GM19468 (cell line): ENCODE results near the gene MAP3K5.

Experiments
- ATAC-seq: cut with Tn5 transposase; IDR thresholded peaks from one replicate; pipeline ENCODE4 v1.9.1; 2021; ENCODE audit warnings: mild to moderate bottlenecking, moderate library complexity, moderate number of reproducible peaks; ENCODE audit not compliant: unreplicated experiment; ENCODE audit errors: extremely low read depth

Gene MAP3K5

DNA sequence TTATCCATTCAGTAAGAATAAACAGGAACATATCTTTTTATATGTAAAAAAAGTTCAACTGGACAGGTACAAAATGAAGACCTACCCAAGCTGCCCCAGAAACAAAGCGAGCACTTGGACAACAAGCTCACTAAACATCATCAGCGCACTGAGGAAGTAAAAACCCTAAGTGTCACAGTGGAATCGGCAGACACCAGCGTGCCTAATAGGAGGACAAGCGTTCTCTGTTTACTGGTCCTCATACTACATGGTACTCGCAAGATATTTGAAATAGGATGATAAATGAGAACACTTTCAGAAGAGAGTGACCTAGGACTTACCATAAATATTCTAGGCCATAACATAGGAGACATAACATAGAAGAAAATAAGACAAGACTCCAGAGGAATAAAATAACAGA lies 260.2 kb downstream of the MAP3K5 start:
- ATAC-seq = no peak

DNA sequence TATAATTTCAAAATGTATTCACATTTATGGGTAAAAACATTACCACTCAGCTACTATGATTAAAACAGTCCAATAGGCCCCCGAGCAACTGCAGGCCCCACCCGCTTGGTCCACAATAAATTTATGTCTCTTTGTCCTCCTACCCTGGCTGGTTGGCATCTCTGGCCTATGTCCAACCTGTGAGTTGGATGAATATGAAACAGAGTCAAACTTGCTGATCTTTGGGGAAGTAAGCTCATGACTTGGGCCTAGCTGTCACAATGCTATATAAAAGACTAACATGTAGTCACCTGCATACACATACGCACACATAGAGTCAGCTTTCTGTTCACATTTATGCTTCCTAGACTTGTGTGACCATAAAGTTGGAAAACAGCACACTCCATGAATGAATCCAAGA lies 262.6 kb downstream of the MAP3K5 start:
- no peak for ATAC-seq

DNA sequence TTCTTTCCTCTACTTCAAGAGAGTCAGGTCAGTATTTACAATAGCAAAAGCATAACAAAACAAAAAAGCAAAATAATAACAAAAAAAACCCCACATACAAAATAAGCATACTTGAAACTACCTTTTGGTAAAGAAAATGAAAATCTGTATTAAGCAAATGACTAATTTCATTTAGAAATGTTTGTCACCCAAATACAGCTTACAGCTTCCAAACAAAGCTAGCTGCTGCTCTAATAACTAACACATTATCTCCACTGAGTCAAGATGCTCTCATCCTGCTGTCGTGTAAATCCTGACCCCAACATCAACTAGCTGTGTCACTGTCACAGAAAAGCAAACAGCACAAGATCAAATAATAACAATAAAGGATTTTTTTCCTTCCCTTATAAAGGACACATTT lies 263.8 kb downstream of the MAP3K5 start:
- no peak for ATAC-seq

GRCh38 chr6:136527831-136528230 lies 264.4 kb downstream of the MAP3K5 start:
- ATAC-seq = no peak

- no peak for ATAC-seq
These were observed 265.3 kb downstream of the MAP3K5 start for GRCh38 chr6:136526937-136527336.

DNA sequence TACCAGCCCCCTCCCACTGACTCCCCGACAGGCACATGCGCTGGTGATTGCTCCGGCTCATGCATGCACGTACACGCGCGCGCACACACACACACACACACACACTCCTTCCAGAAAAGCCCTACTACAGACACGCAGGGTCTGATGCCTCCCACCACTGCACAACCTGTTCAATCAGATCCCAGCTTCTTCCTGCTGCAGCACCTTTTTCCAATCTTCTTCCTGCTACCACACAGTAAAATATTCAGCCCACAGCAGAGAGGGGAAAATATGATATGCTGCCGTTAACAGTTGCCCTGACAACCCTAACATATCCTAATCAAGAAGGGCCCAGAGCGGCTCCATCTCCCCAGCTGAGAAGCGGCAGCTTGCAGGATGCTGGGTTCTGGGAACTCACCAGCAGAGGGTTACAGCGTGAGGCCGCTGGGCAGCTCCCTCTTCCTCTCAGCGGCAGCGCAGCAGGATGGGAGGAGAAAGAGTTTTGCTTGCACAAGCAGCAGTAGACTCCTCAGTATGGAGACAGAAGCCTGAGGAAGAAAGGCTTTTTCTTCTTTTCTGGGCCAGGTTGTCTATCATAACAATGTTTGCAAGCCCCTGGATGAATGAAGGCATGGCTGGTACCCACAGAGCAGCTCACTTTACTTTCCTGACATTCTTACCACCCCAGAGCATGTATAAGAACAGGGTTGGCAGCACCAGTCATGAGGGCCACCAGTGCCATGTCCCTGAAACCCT lies 265.9 kb downstream of the MAP3K5 start:
- no peak for ATAC-seq

DNA sequence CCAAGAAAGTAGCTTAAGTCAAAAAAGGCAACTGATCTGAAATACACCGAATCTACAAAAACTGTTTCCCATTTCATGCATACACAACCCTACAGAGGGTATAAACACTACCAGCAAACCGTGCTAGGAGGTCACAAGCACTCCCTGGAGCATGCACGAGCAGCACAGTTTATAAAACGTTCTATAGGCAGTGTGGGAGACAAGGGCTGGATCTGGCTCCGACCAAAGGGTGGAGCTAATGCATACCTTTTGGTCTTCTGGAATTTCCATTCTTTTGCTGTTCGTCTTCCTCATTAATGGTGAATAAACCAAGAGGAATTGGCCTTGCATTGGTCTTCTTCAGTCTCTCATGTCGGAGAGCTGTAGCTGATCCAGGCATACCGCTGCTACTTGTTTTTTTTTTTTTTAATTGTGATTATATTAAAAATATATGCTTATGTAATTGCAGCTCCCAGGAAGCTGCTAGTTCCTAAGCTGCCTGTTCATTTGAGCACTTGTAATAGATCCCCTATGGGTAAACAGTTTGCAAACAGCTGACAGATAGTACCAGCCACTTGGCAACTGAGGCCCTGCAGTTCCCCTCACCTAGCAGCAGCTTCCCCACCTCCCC lies 266.6 kb downstream of the MAP3K5 start:
- no peak for ATAC-seq

DNA sequence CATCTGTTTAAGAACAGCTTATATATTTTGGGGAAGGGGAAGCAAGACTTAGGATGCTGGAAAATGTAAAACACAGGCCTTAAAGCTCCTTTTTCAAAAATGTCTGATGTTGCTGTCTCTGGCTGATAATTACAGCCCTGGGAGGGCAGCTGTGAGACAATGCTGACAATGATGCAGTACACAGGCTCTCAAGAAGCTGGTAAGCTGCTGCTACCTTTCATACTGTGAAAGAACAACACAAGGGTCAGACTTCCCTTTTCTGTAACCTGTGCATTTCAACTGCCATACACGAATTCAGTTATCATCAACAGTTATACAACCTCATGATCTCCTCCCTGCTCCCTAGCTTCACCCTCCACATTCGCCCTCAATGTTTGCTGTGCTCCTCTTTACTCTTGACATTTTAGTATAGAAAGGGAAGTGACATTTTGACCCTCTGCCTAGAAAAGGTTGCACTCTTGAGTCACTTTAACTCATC lies 267.3 kb downstream of the MAP3K5 start:
- ATAC-seq = no peak

GRCh38 chr6:136524339-136524935 lies 267.8 kb downstream of the MAP3K5 start:
- no peak for ATAC-seq

DNA sequence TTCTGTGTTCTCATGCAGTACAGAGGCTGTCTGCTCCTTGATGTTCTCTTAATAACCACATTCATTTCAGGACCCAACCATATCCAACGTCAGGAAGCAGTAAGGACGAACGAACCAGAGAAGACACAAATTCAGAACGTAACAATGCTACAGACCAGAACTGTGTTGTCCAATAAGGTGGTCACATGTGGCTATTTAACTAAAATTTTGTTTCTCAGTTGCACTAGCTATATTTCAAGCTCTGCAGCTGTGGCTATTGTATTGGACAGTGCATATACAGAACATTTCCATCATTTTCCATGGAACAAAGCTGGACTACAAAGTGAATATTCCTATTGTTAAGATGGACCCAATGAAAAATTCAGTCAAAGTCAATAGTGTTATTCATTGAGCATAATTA lies 269.1 kb downstream of the MAP3K5 start:
- ATAC-seq = no peak

GRCh38 chr6:136522636-136523035 lies 269.6 kb downstream of the MAP3K5 start:
- no peak for ATAC-seq

DNA sequence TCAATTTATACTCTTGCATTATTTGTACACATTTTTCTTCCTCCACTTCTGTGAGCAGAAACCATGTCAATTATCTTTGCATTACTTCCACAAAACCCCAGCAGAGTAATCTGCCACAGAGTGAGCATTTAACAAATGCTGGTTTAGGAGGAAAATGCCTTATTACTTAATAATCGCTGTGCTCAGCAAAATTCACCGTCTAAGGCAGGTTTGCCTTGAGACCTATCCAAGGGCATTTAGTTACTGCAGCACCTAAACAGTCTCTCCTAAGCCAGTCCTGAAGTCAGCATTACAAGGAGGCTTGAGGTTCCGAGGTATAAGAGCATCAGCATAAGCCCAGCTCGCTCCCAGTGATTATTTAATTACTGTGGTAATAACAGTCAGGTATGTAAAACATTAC lies 270.4 kb downstream of the MAP3K5 start:
- no peak for ATAC-seq

DNA sequence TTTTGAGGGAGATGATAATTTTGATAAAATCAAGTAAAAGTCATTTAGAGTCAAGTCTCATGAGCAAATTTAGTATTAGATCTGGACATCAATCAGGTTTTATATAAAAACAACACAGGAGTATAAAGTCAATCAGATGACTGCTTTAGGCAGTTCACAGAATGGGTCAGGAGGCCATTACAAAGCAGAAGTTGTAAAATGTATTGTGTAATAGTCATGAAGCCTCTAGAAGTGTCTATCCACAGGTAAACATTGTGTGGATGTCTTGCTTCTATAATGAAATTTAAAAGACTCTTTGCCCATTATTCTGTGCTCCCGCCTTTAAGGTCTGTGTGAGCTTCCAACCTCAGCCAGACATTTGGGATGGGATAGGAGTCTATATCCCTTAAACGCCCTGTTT lies 270.9 kb downstream of the MAP3K5 start:
- no peak for ATAC-seq

DNA sequence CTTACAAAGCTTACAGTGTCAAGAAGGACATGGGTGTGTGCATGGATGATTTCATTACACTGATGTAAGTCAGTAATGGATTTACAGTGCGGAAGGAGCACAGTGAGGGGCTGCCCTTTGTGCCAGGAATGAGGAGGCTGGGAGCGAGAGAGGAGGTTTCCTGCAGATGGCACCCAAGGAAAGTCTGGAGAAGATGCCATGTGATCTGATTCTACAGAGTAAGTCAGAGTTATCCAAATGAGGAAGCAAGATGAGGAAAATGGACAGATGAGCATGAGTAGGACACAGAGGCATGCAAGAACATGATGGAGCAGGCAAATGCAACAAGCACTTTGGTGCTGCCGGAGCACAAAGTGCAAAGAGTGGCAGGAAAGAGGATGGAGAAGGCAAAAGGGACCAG lies 271.8 kb downstream of the MAP3K5 start:
- ATAC-seq = no peak

DNA sequence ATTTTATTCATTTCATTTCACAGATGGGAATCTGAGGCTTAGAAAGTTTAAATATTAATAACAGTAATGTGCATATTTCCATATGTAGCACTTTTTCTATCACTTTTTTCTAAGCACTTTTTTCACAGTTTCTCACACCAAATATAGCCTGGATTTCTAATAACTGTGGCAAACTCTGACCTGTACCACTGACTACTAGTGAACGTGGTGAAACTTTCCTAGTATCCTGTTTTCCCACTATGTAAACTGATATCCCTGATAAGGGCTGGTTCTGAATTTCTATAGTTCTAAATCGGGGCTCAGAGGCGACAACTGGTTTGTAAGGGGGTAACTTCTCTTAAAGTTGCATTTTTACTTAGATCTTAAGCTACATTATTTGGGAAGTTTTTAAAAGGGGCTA lies 274.7 kb downstream of the MAP3K5 start:
- no peak for ATAC-seq

DNA sequence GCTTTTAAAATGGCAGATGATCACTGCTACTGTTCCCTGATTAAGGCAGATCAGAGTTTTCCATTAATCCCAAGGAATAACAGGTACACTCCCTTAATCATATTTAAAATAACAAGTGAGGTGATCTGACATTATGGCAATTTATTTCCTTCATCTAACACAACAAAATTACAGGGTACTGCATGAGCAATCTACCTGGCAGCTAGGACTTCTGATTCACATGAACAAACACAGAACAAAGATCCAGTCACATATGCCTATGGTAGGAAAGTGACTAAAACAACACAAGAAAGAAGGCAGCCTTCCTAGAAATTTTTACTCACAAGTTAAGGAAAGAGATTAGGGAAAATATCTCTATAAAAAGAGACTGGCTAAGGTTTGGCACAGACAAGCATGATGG lies 275.3 kb downstream of the MAP3K5 start:
- ATAC-seq = no peak

- no peak for ATAC-seq
These were observed 277.7 kb downstream of the MAP3K5 start for GRCh38 chr6:136514591-136514990.

DNA sequence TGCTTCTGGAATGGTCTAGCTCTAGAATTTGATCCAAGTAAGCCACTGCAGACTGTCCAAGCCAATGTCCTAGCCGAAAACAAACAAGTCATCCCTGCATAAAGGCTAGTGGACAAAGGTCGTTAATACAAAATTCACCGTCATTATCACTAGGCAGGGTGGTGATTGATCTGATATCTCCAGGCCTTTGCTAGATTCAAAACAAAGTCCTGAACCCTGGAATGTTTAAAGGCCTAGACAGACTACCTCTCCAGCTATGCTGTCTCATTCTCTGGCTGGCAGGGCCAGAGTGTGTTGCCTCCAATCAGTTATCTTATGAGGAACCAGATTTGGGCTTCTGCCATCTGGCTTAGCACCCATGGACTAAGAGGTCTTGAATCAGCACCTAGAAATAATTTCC lies 280.4 kb downstream of the MAP3K5 start:
- no peak for ATAC-seq

DNA sequence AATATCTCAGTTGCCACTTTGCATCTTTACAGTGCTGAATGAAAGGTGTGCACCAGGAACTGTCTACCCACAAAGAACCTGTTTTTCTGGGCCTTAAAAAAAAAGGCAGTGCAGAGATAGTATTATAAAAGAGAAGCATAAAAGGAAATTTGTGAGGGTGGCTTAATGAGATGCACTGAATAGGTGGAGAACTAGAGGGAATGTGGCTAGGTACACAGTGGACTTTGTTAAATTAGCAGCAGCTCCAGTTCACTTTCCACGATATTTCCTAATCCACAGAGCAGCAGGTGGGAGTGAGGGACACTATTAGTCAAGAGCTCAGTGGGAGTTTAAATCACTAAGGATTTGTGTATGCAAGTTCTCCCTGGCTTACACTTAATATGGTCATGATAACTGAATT lies 280.9 kb downstream of the MAP3K5 start:
- no peak for ATAC-seq

DNA sequence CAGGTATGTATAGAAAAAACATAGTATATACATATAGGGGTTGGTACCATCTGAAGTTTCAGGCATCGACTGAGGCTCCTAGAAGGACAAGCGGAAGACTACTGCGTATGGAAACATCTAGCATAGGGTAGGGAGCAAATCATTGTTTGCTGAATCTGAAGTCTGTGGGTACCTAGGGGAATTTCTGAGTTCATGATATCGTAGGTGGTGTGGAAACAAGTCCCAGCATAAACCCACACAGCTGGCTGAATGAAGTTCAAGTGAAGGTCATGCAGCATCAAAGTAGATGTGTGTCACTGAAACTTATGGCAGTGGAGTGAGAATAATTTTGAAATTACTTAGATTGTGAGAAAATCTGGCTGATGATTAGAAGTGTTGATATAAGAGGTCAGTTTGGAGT lies 281.5 kb downstream of the MAP3K5 start:
- ATAC-seq = no peak

GRCh38 chr6:136510299-136510698 lies 282.0 kb downstream of the MAP3K5 start:
- no peak for ATAC-seq
